ENCODE results near the gene TRIM54. TPM values are rescaled to one million over a fixed set of nuclear protein-coding genes. Genes with fewer than 3 reads are reported as not detected.

Gene TRIM54
- total RNA-seq, 1 experiment from 2014 or later, result 0.51 TPM

- Histone ChIP-seq H3K27ac (ENCODE audit: low read length) (no peak overlapping the region), H3K4me3 (ENCODE audit: low read length) (no peak overlapping the region), H3K79me2 (ENCODE audit: low read length) (no peaks in the 10 kb centered on the region), H4K20me1 (ENCODE audit: low read length) (peaks cover 4% of the 10 kb centered on the region; the same call in 1 of the 2 replicates), H3K9me2 (replicated peaks; ENCODE audit: low read length) (no peaks in the 10 kb centered on the region), H3F3A (ENCODE audit: low read length, unreplicated experiment) (peaks cover 4% of the 10 kb centered on the region), H3K4me1 (ENCODE audit: insufficient read depth, low read length) (peaks cover 21% of the 10 kb centered on the region), H3K9ac (ENCODE audit: low read length) (no peak overlapping the region), H3K27me3 (ENCODE audit: low read length) (peaks cover 18% of the 10 kb centered on the region), H3K36me3 (ENCODE audit: low read depth, low read length) (no peaks in the 10 kb centered on the region), H3K9me3 (ENCODE audit: low read length) (no peaks in the 10 kb centered on the region), H3K4me2 (ENCODE audit: low read length) (no peak overlapping the region), H2AFZ (ENCODE audit: low read length) (no peak overlapping the region)
- no TSS peak for BruUV-seq (replicated peaks)
- POLR2A ChIA-PET (ENCODE audit: unreplicated experiment), result no interaction called here
- intact Hi-C loops (cut with micrococcal nuclease), result no loop called here
- no peak for DNase-seq
- ATAC-seq, result no peak
- TF ChIP-seq, protein P1, sequence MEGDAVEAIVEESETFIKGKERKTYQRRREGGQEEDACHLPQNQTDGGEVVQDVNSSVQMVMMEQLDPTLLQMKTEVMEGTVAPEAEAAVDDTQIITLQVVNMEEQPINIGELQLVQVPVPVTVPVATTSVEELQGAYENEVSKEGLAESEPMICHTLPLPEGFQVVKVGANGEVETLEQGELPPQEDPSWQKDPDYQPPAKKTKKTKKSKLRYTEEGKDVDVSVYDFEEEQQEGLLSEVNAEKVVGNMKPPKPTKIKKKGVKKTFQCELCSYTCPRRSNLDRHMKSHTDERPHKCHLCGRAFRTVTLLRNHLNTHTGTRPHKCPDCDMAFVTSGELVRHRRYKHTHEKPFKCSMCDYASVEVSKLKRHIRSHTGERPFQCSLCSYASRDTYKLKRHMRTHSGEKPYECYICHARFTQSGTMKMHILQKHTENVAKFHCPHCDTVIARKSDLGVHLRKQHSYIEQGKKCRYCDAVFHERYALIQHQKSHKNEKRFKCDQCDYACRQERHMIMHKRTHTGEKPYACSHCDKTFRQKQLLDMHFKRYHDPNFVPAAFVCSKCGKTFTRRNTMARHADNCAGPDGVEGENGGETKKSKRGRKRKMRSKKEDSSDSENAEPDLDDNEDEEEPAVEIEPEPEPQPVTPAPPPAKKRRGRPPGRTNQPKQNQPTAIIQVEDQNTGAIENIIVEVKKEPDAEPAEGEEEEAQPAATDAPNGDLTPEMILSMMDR (conservative IDR thresholded peaks at IDR 0.05; ENCODE audit: low read depth, low read length), result no peak
- TF ChIP-seq EZH2 (IDR thresholded peaks at IDR 0.05; ENCODE audit: low read length, unreplicated experiment) (no peak), EZH2phosphoT487 (IDR thresholded peaks at IDR 0.05; ENCODE audit: borderline replicate concordance, low read length) (no peak)
- CTCF ChIA-PET, result no interaction called here
Observed at GRCh38 chr2:27256855-27257454, 25.3 kb upstream of the TRIM54 start.

DNA sequence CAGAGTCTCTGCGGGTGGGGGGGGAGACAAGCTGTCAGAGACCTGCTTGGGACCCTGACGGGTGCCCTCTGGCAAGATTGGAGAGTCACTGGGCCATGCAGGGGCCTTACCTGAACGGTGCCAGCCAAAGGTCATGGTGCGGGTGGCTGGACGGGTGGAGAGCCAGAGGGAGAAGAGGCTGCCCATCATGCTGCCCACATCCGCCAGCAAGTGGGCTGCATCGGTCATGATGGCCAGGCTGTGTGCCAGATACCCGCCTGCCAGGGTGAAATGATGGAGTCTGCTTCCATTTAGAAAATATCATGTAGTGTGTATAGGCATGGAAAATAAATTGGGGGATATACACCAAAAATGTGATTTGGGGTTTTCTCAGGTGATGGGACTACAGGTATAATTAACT lies 24.2 kb upstream of the TRIM54 start:
- H3K9me2 ChIP-seq (replicated peaks; ENCODE audit: low read length), result no peaks in the 10 kb centered on the region
- H2AFZ ChIP-seq (ENCODE audit: low read length), result no peak overlapping the region
- H3K36me3 ChIP-seq (ENCODE audit: low read depth, low read length), result no peaks in the 10 kb centered on the region
- no peaks in the 10 kb centered on the region for H3K79me2 ChIP-seq (ENCODE audit: low read length)
- no peak for TF ChIP-seq EZH2phosphoT487 (IDR thresholded peaks at IDR 0.05; ENCODE audit: borderline replicate concordance, low read length)
- TF ChIP-seq EZH2 (IDR thresholded peaks at IDR 0.05; ENCODE audit: low read length, unreplicated experiment), result no peak
- TF ChIP-seq, protein P1 (conservative IDR thresholded peaks at IDR 0.05; ENCODE audit: low read depth, low read length), result no peak
- H3K9ac ChIP-seq (ENCODE audit: low read length), result no peak overlapping the region
- H3K4me1 ChIP-seq (ENCODE audit: insufficient read depth, low read length), result peaks cover 26% of the 10 kb centered on the region
- POLR2A ChIA-PET (ENCODE audit: unreplicated experiment), result no interaction called here
- CTCF ChIA-PET, result no interaction called here
- no TSS peak for BruUV-seq (replicated peaks)
- ATAC-seq (no peak), DNase-seq (no peak)
- no peak overlapping the region for H3K27ac ChIP-seq (ENCODE audit: low read length)
- no peak overlapping the region for H3K4me3 ChIP-seq (ENCODE audit: low read length)
- H3K9me3 ChIP-seq (ENCODE audit: low read length), result no peaks in the 10 kb centered on the region
- peaks cover 27% of the 10 kb centered on the region for H3K27me3 ChIP-seq (ENCODE audit: low read length)
- peaks cover 4% of the 10 kb centered on the region; the same call in 1 of the 2 replicates for H4K20me1 ChIP-seq (ENCODE audit: low read length)
- H3F3A ChIP-seq (ENCODE audit: low read length, unreplicated experiment), result peaks cover 4% of the 10 kb centered on the region
- no peak overlapping the region for H3K4me2 ChIP-seq (ENCODE audit: low read length)
- intact Hi-C loops (cut with micrococcal nuclease), result no loop called here

- ATAC-seq (no peak), DNase-seq (no peak)
- Histone ChIP-seq H3K79me2 (ENCODE audit: low read length) (no peaks in the 10 kb centered on the region), H3K9ac (ENCODE audit: low read length) (no peak overlapping the region), H2AFZ (ENCODE audit: low read length) (no peak overlapping the region), H3K27me3 (ENCODE audit: low read length) (peaks cover 54% of the 10 kb centered on the region), H4K20me1 (ENCODE audit: low read length) (no peaks in the 10 kb centered on the region), H3K36me3 (ENCODE audit: low read depth, low read length) (no peaks in the 10 kb centered on the region), H3K9me3 (ENCODE audit: low read length) (no peaks in the 10 kb centered on the region), H3K9me2 (replicated peaks; ENCODE audit: low read length) (no peaks in the 10 kb centered on the region), H3K4me1 (ENCODE audit: insufficient read depth, low read length) (peaks cover 22% of the 10 kb centered on the region), H3K27ac (ENCODE audit: low read length) (no peak overlapping the region), H3K4me3 (ENCODE audit: low read length) (no peak overlapping the region), H3F3A (ENCODE audit: low read length, unreplicated experiment) (no peaks in the 10 kb centered on the region), H3K4me2 (ENCODE audit: low read length) (no peak overlapping the region)
- POLR2A ChIA-PET (ENCODE audit: unreplicated experiment), result no interaction called here
- BruUV-seq (replicated peaks), result no TSS peak
- intact Hi-C loops (cut with micrococcal nuclease), result no loop called here
- CTCF ChIA-PET, result no interaction called here
- TF ChIP-seq, protein P1 (conservative IDR thresholded peaks at IDR 0.05; ENCODE audit: low read depth, low read length), result no peak
Observed at GRCh38 chr2:27261241-27261925, 20.8 kb upstream of the TRIM54 start.

All from PC-3 (cell line).